ENCODE data around the gene ZSWIM6.

ZSWIM6 gene

GRCh38 chr5:61308712-61309111, 23.3 kb upstream of the ZSWIM6 start:
- no peak for TF ChIP-seq CTCF (IDR thresholded peaks at IDR 0.05)

DNA sequence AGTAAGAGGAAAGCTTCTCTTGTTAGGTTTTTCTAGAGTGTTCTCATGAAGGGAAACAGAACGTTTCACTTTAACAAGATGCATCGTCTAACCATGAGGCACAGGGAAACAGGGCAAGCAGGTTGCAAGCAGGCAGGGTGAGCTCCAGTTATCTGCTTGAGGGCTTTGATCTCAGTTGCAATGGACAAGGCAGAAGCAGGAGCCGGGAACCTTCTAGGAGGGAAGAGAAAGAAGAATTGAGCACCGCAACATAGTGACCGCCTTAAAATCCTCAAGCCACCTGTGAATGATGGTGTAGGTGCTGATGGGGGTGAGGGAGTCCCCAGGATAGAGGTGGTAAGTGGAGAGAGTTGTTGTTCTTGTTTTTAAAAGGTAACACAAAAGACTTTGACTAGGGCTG, 22.9 kb upstream of the ZSWIM6 start:
- TF ChIP-seq CTCF (IDR thresholded peaks at IDR 0.05): no peak

GRCh38 chr5:61311056-61311610, 20.9 kb upstream of the ZSWIM6 start:
- TF ChIP-seq CTCF (IDR thresholded peaks at IDR 0.05): no peak

- TF ChIP-seq CTCF (IDR thresholded peaks at IDR 0.05): no peak
Measured at GRCh38 chr5:61311836-61312808, 19.9 kb upstream of the ZSWIM6 start.

DNA sequence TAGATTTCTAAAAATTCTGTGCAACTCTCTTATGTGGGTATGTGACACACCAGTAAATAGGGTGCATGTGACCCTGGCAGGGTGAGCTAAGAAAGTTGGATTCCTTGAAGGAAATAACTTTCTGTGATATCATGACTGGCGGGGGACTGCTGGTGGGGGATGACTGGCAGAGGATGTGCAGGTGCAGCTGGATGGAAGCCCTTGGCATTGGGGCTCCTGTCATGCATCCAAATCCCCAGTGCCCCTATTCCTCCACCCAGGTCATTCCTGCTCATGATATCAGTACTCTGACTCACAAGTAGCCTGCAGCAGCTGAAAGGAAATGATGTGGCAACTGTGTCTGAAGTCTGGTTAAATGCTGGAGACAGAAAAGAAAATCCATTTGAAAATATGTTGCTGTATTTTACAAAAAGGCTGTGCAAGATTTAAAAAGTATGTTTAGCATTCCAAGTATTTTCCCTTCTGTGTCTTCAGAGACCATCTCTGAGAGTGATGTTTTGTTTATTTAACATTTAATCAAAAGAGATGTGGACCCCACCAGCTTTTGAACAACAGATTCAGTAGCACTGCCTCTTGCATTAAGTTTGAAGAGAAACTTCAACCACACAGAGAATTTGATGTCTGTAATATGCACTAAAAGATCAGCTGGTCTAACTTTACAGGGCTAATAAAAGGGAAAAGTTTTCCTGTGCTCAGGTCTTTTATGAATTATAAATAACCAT, 17.9 kb upstream of the ZSWIM6 start:
- no peak for TF ChIP-seq CTCF (IDR thresholded peaks at IDR 0.05)

DNA sequence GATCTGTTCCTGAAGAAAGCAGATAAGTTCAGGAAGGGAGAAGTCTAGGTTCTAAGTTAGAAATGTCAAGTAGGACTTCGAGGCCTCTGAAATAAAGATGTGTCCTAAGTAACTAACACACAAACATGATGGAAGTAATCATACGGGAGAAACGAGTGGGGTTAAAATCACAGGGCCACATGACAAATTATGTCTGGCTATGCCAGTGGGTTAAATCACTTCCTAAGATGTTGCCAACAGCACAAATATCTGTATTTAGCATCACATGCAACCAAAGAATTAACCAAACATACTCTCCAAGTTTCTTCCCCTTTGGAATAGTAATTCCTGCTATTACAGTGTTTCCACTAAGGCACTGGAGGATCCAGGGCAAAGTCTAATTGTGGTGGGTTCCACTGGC, 13.7 kb upstream of the ZSWIM6 start:
- TF ChIP-seq CTCF (IDR thresholded peaks at IDR 0.05): no peak

DNA sequence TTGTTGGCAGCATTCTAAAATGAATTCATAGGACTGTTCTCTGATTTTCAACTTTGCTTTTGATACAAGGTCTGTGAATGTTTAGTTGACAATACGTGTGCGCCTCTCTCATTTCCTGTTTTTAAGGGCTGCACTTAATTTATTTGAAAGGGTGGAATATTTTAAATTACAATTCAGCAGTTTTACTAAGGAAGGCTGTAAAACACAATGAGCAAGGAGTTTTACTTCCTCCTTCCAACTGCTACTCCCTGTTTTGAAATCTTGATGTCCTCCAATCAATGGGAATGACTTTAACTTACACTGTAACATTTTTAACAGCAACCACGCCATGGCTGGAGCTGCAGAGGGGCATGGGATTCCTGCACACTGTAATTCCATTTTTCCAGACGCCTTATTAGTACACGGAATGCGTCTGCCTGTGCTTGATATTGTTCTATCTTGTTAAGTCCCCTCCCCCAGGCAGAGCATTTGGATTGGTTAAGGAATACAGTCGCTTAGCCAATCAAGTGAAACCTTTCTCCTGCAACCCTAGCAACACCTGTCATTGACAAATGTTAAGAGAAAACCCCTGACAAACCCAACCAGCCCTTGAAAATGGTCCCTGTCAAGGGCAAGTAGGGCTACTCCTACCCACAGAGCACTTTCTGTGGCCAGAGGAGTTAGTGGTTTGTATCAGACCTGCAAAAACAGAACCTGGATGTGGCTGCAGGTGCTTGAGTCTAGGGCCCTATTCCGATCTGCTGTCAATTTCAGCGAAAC, 12.5 kb upstream of the ZSWIM6 start:
- TF ChIP-seq CTCF (IDR thresholded peaks at IDR 0.05): no peak
